ENCODE measurements around the gene NPW.
"Not testable (repeated sequence)": the region's sequence is repeated elsewhere in the genome, so short reads cannot be mapped to it uniquely, and the experiment has no call there.

Gene NPW

DNA sequence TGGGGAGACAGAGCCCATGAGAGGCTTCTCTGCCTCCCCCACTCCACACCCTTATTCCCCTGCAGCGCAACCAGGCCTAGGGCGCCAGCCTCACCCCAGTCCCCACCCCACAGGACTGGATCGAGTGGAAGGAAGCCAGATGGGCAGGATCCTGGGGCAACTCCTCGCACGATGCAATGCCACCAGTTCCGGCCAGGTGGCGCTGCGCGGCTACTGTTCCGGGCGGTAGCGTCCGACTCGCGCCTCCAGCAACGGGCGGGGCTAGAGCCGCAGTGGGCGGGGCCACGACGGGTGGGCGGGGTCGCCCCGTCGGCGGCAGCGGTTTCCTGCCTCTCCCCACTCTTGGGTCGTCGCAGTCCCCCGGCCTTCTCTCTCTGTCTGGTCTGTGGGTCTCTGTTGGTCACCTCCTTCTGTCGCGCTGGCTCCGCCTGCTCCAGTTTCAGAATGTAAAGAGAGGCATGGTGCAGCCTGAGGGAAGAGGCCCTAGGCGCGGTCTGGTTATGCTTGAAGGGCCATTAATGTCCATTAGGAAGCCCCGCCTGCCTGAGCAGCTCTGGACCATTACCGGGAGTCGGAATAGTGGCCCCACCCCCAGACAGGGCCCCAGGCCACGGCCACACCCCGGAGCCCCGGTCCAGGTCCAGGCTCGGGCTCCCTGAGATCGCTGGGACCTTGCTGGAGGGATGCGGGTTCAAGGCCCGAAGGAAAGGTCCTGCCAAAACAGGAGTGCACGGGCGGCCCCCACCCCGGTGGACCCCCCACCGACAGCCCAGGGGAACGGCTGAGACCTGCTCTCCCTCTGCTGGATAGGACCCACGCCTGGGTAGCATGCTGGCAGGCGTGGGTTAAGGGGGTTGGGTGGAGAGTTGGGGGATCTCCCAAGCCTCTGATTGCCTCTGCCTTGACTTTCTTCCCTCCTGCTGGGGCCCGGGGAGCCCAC is 3.8 kb downstream of the NPW start:
- FAIRE-seq = no peak

DNA sequence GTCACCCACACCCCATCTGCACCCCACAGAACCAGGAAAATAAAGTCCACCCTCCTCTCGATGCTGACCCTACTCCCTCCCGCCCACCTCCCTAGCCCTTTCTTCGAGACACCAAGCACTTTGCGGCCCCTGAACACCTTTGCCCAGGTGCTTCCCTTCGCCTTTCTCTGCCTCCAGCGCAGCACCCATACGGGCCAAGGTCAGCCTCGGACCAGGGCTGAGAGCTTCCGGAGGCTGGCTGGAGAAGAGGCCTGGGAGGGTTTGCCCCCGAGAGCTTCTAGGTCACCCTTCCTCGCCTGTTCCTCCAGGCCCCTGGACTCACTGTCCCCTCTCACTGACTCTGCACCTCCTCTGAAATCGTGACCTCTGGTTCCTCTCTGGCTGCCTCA is 4.4 kb downstream of the NPW start:
- no peak for FAIRE-seq

DNA sequence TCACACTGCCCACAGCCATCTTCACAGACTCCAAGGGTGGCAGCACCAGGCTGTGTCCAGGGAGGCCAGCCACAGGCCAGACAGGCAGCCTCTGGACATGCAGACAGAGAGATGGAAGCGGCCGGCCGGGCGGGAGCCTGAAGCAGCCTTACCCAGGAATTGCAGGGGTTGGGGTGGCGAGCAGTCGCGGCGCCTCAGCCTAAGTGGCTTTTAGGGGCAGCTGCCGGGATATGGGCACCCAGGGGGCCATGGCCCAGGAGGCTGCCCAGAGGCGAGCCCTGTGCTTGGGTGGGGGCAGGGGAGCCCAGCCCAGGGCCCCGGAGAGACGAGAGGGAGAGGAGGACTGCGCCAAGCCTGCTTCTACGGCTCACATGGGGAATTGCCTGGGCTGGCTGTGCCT is 5.7 kb downstream of the NPW start:
- no peak for FAIRE-seq

DNA sequence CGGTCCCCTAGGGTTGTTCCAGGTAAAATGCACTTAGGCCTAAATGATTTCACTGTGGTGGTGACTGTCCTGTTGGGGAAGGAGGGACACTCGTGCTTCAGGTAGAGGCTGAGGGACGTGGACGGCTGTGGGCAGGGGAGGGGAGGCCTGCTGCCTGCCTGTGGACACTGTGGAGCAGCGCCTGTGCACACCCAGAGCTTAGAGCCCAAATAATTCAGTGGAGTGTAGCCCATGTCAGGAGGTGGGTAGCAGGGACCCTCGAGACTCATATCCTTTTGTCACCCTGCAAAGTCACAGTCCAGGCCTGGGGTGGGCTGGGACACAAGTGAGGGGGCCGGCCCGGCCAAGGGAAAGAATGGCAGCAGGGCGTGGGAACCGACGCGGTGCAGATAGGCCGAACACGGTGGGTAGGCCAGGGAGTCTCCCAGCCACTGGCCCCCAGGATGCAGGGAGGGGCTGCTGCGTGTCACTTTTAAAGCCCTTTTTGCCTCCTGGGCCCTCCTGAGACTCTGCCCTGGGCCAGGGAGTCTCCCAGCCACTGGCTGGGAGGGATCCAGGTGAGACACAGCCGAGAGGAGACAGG is 6.4 kb downstream of the NPW start:
- no peak for FAIRE-seq

DNA sequence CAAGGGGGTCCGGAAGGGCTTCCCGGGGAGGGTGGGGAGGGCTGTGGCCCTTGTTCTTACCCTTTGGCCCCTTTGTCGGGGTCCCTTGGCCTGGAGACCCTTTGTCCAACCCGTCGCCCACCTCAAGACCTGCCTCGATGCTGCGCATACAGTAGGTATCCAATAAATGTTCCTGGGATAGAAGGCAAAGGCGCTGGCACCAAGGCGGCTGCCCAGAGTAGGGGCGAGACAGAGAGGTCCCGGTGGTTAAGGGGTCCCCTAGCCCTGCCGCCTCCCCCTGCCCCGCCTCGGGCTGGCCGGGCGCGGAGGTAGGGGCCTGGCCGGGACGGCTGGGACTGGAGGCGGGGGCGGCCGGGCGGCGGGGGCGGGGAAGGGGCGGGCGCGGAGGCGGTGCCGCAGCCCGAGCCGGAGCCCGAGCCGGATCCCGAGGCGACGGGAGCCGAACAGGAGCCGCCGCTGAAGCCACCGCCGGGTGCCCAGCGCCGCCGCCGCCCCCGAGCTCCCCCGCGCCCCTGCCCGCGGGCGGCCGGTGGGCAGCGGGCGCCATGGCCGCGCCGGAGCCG is 7.0 kb downstream of the NPW start, which contains the start of gene NHERF2:
TSS of gene NHERF2 (plus strand) at position 442 of the 563 bp plus-strand sequence. CDS start at position 546, 104 bp downstream.
- FAIRE-seq = no peak

DNA sequence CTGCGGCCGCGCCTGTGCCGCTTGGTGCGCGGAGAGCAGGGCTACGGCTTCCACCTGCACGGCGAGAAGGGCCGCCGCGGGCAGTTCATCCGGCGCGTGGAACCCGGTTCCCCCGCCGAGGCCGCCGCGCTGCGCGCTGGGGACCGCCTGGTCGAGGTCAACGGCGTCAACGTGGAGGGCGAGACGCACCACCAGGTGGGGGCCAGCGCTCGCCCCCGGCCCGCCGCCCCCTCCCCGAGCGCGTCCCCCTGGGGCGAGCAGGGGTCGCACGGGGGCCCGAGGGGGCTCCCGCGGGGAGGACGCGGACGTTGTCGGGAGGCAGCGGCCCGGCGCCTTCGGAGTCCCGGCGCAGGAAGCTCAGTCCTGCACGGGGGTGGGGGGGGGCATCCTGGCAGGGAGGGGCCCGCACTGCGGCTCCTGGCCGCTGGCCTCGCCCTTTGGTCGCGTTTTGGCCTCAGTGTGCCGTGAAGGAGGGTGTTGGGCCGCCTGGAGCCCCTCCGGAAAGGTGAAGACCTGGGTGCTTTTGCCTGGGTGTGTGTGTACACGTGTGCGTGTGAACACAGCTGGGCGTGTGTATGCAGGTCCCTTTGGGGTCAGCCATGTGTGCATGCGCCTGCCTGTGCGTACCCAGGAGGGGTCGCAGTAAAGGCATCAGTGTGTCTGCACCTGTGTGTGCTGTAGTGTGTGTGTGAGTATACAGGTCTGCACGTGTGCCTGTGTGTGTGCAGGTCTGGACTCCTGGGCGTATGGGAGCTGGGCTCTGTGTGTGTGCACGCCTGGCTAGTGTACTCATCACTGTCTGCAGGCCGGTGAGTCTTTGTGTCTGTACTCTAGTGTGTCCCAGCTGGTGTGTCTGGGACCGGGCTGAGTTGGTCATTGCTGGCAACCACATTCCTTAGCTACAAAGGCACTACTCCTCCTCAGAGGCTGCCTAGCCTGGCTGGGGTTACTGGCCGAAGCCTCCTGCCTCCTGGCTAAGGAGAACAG is 7.7 kb downstream of the NPW start:
- FAIRE-seq = no peak

DNA sequence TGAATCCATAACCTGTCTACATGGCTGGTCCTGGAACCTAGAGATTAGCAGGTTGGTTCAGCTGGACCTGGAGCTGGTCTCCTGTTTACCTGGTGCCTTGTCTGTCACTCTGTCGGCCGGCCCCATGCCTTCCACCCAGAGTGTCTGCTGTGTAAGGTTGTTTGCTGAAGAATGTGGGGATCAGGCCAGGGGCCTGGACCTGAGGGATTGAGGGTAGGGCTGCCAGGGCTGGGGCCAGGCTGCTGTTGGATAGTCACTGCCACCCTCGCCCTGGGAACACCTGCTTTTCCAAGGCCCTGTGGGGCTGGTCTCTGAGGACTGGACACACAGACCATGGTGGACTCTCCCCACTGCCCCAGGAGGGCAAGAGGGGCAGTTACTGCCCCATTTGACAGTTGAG is 8.6 kb downstream of the NPW start:
- no peak for FAIRE-seq

DNA sequence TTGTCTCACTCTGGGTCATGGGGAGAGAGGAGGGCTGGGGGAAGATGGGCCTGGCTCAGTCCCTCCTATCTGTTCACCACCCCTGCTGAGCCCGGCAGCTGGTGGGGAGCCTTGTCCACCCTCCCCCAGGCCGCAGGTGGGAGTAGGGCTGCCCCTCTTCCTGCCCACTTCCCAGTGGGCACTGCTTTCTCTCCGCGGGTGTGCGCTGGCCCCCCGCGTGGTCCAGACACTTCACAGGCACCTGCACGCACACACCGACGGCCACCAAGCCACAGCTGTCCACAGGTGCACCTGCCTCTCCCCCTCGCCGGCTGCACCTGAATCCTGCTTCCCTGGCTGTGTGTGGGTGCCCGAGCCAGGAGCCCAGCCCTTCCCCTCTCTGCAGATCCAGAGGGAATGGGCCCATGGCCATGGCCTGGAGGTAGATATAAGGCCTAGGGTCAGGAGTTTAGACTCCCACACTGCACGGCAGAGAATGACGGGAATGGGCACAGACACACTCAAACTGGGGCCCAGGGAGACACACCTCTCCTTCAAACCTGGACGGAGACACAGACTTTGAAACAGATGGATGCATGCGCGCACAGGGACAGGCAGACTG is 9.1 kb downstream of the NPW start:
- FAIRE-seq = no peak

DNA sequence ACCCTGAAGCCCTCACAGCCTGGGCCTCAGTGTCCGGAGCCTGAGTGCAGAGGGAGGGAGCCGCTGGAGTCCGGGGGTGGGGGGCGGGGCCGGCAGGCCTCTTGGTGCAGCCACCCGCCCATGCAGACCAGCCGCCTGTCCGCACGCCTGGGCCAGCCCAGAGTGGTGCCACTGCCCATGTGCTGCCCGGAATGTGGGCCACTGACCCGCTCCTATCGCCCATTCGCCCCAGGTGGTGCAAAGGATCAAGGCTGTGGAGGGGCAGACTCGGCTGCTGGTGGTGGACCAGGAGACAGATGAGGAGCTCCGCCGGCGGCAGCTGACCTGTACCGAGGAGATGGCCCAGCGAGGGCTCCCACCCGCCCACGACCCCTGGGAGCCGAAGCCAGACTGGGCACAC is 9.8 kb downstream of the NPW start:
- no peak for FAIRE-seq

DNA sequence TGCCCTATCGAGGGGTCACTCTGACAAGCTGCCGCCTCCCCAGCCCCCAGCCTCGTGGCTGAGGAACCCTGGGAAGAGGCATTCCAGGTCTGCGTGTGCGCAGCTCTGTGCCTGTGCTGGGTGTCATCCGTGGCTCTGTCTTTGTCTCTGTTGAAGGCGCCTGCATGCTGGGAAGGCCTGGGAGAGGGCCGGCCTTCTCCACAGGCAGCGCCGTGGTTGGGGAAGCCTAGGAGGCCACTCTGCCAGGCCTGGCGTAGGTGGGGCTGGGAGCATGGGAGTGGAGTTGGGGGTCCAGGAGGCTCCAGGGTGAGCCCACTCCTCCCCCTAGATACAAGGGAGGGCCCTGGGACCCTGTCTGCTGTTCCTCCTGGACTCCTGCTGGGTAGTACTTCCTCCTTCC is 10.5 kb downstream of the NPW start:
- FAIRE-seq = no peak

DNA sequence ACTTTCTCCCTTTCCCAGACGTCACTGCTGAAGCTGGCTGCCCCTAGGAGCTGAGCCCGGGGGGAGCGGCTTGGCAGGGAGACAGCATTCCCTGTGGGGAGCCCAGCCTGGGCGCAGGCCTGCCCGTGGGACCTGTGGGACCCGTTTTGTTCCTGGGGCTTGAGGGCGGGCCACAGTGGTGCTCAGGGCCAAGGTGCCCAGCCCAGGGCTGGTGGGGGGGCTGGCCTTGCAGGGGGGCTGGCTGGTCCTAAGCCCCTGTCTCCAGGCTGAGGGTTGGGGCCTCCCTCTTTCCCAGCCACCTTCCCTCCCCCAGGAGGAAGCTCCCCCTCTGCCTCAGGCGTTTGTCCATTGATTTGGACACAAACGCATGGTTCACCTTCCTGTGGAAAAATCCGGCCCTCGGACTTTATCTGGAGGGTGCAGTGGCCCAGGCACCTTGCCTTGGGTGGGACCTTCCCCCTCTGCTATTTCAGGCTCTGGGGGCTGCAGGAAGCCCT is 11.5 kb downstream of the NPW start:
- FAIRE-seq = no peak

DNA sequence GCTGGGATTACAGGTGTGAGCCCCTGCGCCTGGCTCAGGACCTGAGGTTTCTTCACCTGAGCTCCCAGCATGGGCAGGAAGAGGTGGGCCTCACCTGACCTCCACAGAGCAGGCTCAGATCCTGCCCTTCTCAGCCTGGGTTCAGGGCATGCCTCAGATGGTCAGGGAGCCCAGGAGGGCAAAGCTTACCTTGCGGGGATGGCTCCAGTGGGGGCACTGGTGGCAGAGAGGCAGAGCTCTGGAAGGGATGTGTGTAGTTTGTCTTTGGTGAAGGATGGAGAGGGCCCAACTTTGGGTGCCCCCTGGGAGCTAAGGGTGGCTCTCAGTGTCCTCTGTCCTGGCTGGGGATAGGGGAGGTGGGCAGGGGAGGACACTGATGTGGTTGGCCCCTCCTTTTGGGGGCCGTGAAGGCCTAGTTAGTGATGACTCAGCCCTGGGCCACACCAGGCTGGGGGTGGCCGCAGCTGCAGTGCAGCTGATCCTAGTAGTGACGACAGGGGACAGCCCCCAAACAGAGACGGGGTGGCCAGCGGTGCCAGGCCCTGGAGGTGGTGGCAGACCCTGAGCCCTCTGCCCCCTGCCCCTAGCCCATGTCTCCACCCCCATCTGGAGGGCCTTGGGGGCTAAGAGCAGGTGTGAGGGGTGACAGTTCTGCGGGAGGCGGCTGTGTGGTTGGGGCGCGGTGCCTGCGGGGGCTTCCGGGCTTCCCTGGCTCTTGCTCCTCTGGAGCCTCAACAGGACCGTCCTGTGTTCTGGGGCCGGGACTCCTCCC is 12.9 kb downstream of the NPW start:
- FAIRE-seq = no peak

DNA sequence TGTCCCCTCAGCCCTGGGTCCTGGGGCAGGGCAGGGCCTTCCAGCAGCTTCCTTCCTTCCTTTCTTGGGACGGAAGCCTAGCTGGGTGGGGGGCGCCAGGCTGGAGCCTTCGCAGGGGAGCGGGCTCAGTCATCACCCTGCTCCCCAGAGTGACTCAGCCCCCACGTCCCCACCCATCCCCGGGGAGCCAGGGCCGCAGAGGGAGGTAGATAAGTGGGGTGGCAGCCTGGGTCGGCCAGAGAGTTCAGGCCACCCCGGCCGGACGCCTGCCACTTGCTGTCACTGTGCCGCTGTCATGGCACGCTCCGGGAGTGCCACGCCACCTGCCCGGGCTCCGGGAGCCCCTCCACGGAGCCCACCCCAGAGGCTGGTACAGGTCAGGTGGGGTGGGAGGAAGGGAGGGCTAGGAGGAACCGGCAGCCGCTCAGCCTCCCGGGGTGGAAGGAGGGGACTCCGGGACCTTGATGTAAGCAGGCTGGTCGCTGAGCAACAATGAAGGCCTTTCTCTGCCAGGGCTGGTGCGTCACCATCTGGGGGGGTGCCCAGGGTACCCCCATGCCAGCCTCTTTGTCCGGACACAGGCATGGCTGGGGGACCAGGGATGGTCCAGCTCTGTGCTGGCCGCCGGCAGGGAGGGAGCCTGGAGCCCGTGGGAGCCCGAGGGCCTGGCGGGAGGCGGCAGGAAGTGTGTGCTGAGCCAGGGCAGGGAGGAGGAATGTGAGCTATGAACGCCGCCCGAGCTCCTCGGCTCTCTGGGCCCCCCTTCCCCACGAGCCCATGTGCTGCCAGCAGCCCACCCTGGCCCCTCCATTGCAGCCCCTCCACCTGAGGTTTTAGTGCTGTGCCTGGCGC is 13.7 kb downstream of the NPW start:
- no peak for FAIRE-seq

DNA sequence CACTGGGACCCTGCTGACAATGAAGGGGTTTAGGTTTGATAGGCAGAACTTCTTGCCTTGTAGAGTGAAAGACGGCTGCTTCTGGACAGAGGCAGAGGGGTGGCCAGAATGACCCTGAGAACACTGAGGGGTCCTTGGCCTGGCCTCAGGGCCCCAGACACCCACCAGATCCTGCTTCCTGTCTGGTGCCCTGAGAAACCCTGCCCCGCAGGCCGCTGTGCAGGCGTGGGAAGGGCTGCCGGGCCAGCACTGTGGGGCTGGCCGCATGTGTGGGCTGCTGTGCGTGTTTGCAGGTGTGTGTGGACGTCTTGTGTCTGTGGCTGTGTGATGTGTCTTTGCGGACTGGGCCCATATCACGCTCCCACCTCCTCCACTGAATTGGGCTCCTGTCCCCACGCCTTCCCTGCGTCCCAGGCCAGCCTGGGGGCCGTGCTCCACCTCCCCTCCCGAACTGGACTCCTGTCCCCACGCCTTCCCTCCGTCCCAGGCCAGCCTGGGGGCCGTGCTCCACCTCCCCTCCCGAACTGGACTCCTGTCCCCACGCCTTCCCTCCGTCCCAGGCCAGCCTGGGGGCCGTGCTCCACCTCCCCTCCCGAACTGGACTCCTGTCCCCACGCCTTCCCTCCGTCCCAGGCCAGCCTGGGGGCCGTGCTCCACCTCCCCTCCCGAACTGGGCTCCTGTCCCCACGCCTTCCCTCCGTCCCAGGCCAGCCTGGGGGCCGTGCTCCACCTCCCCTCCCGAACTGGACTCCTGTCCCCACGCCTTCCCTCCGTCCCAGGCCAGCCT is 14.5 kb downstream of the NPW start:
- not testable (repeated sequence) for FAIRE-seq

DNA sequence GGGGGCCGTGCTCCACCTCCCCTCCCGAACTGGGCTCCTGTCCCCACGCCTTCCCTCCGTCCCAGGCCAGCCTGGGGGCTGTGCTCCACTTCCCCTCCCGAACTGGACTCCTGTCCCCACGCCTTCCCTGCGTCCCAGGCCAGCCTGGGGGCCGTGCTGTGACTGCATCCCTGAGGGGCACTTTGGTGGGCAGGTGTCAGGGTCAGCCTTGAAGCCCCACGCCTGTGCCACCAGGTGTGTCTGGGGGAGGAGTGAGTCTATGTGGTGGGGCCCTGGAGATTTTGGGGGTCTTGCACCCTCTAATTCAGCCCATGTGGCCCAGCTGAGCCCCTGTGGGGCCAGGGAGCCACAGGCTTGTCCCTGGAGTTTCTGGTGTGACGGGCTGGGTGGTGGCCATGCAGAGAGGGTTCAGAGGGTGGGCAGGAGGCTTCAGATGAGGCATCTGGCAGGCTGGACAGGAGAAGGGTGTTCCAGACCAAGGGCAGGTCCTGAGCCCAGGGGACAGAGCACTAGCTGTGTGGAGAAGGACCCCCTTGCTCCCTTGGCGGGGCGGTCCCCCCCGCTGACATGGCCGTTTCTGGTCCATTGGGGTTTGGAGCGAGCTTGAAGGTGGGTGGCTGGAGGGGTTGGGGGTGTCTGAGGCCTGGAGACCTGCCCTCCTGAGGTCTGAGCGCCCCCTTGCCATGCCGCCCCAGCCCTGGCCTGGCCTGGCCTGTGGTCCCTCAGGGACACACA is 15.3 kb downstream of the NPW start:
- no peak for FAIRE-seq

DNA sequence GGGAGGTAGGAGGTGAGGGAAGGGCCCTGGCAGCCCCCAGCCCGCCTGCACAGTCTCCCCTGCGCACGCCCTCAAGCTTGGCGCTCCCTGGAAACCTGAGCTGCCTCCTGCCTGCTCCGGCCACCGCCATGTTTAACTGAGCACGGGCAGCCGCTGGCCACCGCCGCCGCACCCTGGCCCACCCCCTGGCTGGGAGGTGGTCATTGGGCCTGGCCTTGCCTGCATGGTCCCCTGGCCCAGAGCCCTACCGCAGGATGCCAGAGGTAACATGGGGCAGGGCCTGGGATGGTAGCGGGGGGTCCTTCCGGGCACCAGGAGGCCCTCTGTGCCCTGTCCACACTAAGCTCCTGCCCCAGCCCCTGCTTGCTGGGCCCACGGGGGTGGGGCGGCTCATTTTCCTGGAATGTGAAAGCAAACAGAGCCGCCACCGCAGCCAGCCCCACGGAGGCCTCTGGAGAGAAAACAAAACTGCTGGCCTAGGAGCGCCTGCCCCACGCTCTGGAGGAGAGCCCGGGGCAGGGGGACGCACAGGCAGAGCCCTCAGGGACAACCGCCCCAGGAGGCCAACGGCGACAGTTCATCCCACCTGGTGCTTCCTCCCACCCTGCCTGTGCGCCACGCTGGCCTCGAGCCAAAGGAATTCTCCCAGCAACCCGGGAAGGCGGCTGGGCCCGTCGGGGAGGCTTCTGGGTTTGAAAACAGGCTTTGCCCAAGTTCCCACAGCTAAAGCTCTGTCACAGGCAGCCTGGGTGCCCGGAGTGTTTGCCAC is 16.0 kb downstream of the NPW start:
- FAIRE-seq = no peak

DNA sequence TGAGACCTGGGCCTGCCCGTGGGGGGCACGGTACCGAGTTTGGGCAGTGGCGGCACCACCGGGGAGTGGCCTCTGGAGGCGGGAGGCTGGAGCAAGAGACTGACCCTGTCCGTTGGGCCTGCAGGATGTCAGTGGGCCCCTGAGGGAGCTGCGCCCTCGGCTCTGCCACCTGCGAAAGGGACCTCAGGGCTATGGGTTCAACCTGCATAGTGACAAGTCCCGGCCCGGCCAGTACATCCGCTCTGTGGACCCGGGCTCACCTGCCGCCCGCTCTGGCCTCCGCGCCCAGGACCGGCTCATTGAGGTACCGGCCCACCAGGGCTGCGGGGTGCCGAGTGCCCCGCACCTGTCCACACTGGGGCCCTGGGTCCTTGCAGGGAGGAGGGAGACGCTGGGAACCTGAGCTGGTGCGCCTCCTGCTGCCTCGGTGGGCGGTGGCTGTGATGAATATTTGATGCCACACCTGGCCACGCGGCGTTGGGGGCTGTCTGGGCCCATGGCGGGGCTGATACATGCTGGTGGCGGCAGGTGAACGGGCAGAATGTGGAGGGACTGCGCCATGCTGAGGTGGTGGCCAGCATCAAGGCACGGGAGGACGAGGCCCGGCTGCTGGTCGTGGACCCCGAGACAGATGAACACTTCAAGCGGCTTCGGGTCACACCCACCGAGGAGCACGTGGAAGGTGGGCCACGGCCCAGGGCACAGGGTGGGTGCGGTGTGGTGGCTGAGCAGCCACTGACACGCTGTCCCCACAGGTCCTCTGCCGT is 16.8 kb downstream of the NPW start:
- FAIRE-seq = no peak
